ENCODE results near the gene L1CAM. TPM values are rescaled to one million over a fixed set of nuclear protein-coding genes. Genes with fewer than 3 reads are reported as not detected.
A peak's percentile ranks its signal among the peaks of the same experiment; 100 is the strongest.

Gene L1CAM
- total and polyA plus RNA-seq, 2 donors (not counting 1 experiment from before 2014, with no cell fraction given), result 9.4 to 19.9 TPM

DNA sequence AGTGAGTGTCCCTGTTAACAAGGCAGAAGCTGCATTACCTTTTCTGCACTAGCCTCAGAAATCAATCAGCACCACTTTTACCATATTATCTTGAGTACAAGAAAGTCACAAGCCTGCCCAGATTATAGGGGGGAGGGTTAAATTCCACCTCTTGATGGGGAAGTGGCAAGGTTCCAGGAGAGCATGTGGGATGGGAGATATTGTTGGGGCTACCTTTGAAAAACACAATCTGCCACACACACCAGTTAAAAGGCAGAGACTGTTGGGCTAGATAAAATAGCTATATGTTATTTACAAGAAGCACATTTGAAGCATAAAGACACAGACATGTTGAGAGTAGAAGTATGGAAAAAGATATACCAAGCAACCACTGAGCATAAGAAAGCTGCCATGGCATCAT lies 11.9 kb upstream of the L1CAM start:
- H3K79me2 ChIP-seq (ENCODE audit: control insufficient read depth, insufficient read depth, low read length), result no peaks in the 10 kb centered on the region
- intact Hi-C loops (cut with micrococcal nuclease), result no loop called here
- POLR2A ChIA-PET, result no interaction called here
- H3K27ac ChIP-seq (ENCODE audit: low read length in 2 of 2), result no peak overlapping the region
- CTCF ChIA-PET, result no interaction called here
- ATAC-seq (ENCODE audit: low read depth) (no peak), DNase-seq (no peak)
- peaks cover 29% of the 10 kb centered on the region for H3K4me1 Mint-ChIP-seq
- no peak overlapping the region for H3K4me3 Mint-ChIP-seq
- no peak overlapping the region for H2AFZ ChIP-seq (ENCODE audit: insufficient read depth, low read depth, low read length, poor library complexity, severe bottlenecking)
- no peak overlapping the region for H3K4me2 ChIP-seq (replicated peaks; ENCODE audit: low read depth, low read length, poor library complexity, severe bottlenecking)
- H3K27me3 Mint-ChIP-seq, result no peaks in the 10 kb centered on the region
- H3K27ac Mint-ChIP-seq, result no peak overlapping the region
- no peak overlapping the region for H3K9ac ChIP-seq (ENCODE audit: low read length)
- H3K9me3 Mint-ChIP-seq (ENCODE audit: insufficient read depth), result no peaks in the 10 kb centered on the region
- peaks cover 24 to 27% of the 10 kb centered on the region in 2 donors for H3K4me1 ChIP-seq (ENCODE audit: control insufficient read depth in 2 of 2, insufficient read depth in 2 of 2, low read length in 2 of 2)
- no peaks in the 10 kb centered on the region for H3K9me3 ChIP-seq (ENCODE audit: control extremely low read depth in 1 of 3, control insufficient read depth in 2 of 3, insufficient read depth in 1 of 3, low read length in 2 of 3)
- H3K4me3 ChIP-seq (ENCODE audit: control extremely low read depth in 1 of 5, extremely low read depth in 1 of 5, insufficient read depth in 1 of 5, low read depth in 2 of 5, low read length in 4 of 5), result no peak overlapping the region
- H3K36me3 ChIP-seq (replicated peaks in 1 of 2; ENCODE audit: control extremely low read depth in 1 of 2, control insufficient read depth in 1 of 2, extremely low read depth in 1 of 2, insufficient read depth in 2 of 2, low read length in 1 of 2), result no peaks in the 10 kb centered on the region
- no peak for TF ChIP-seq EZH2 (IDR thresholded peaks at IDR 0.05; ENCODE audit: borderline replicate concordance, insufficient read depth, low read depth, low read length, poor library complexity, severe bottlenecking)
- TF ChIP-seq, protein P1, sequence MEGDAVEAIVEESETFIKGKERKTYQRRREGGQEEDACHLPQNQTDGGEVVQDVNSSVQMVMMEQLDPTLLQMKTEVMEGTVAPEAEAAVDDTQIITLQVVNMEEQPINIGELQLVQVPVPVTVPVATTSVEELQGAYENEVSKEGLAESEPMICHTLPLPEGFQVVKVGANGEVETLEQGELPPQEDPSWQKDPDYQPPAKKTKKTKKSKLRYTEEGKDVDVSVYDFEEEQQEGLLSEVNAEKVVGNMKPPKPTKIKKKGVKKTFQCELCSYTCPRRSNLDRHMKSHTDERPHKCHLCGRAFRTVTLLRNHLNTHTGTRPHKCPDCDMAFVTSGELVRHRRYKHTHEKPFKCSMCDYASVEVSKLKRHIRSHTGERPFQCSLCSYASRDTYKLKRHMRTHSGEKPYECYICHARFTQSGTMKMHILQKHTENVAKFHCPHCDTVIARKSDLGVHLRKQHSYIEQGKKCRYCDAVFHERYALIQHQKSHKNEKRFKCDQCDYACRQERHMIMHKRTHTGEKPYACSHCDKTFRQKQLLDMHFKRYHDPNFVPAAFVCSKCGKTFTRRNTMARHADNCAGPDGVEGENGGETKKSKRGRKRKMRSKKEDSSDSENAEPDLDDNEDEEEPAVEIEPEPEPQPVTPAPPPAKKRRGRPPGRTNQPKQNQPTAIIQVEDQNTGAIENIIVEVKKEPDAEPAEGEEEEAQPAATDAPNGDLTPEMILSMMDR (IDR thresholded peaks at IDR 0.05), result no peak
- H3K27me3 ChIP-seq (replicated peaks in 1 of 4; ENCODE audit: control extremely low read depth in 1 of 4, control insufficient read depth in 3 of 4, insufficient read depth in 4 of 4, low read length in 3 of 4), result no peaks in the 10 kb centered on the region
- H4K20me1 ChIP-seq (ENCODE audit: control insufficient read depth, insufficient read depth, low read length, poor library complexity, severe bottlenecking), result no peaks in the 10 kb centered on the region

DNA sequence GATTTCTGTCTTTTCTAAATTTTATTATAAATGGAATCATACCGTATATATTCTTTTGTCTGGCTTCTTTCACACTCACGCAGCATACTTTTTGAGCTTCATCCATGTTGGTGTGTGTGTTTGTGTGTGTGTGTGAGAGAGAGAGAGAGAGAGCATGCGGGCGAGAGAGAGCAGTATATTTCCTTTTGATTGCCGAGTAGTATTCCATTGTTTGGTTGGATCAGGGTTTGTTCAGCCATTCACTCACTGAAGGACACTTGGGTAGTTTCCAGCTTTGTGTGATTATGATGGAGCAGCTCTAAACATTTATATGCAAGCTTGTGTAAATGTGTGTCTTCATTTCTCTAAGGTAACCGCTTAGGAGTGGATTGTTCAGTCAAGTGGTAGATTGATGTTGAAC lies 3.1 kb upstream of the L1CAM start:
- no peaks in the 10 kb centered on the region for H3K36me3 ChIP-seq (replicated peaks in 1 of 2; ENCODE audit: control extremely low read depth in 1 of 2, control insufficient read depth in 1 of 2, extremely low read depth in 1 of 2, insufficient read depth in 2 of 2, low read length in 1 of 2)
- H2AFZ ChIP-seq (ENCODE audit: insufficient read depth, low read depth, low read length, poor library complexity, severe bottlenecking), result no peak overlapping the region
- intact Hi-C loops (cut with micrococcal nuclease), result loop anchor here (5.0 kb wide), 1 partner anchor 38 kb away; the partner anchor contains the start of gene ARHGAP4
- H3K27ac Mint-ChIP-seq, result no peak overlapping the region
- peaks cover 40 to 44% of the 10 kb centered on the region in 2 donors for H3K4me1 ChIP-seq (ENCODE audit: control insufficient read depth in 2 of 2, insufficient read depth in 2 of 2, low read length in 2 of 2)
- no peak overlapping the region for H3K27ac ChIP-seq (ENCODE audit: low read length in 2 of 2)
- CTCF ChIA-PET, result no interaction called here
- peaks cover 24% of the 10 kb centered on the region for H3K4me1 Mint-ChIP-seq
- no peaks in the 10 kb centered on the region for H4K20me1 ChIP-seq (ENCODE audit: control insufficient read depth, insufficient read depth, low read length, poor library complexity, severe bottlenecking)
- no peak overlapping the region for H3K9ac ChIP-seq (ENCODE audit: low read length)
- peaks cover 0 to 3% (median 0%) of the 10 kb centered on the region in 3 donors for H3K9me3 ChIP-seq (ENCODE audit: control extremely low read depth in 1 of 3, control insufficient read depth in 2 of 3, insufficient read depth in 1 of 3, low read length in 2 of 3)
- DNase-seq, result no peak
- H3K4me3 Mint-ChIP-seq, result no peak overlapping the region
- H3K4me2 ChIP-seq (replicated peaks; ENCODE audit: low read depth, low read length, poor library complexity, severe bottlenecking), result peak overlapping the region; percentile 37
- no peaks in the 10 kb centered on the region for H3K79me2 ChIP-seq (ENCODE audit: control insufficient read depth, insufficient read depth, low read length)
- ATAC-seq (ENCODE audit: low read depth), result no peak
- H3K27me3 ChIP-seq (replicated peaks in 1 of 4; ENCODE audit: control extremely low read depth in 1 of 4, control insufficient read depth in 3 of 4, insufficient read depth in 4 of 4, low read length in 3 of 4), result peaks cover 0 to 12% (median 5%) of the 10 kb centered on the region in 4 experiments
- no peak overlapping the region for H3K4me3 ChIP-seq (ENCODE audit: control extremely low read depth in 1 of 5, extremely low read depth in 1 of 5, insufficient read depth in 1 of 5, low read depth in 2 of 5, low read length in 4 of 5)
- no peak for TF ChIP-seq EZH2 (IDR thresholded peaks at IDR 0.05; ENCODE audit: borderline replicate concordance, insufficient read depth, low read depth, low read length, poor library complexity, severe bottlenecking)
- TF ChIP-seq, protein P1 (IDR thresholded peaks at IDR 0.05), result no peak
- H3K9me3 Mint-ChIP-seq (ENCODE audit: insufficient read depth), result no peaks in the 10 kb centered on the region
- H3K27me3 Mint-ChIP-seq, result peaks cover 3% of the 10 kb centered on the region
- POLR2A ChIA-PET, result interaction anchor here (1.1 kb wide), 1 partner anchor 39 kb away, joined by 3 read pairs; no protein-coding TSS in a partner anchor
- WGBS (ENCODE audit: insufficient coverage), result 100% methylated on average over 2 of the region's 6 CpGs
